ENCODE measurements around the gene ZSWIM5.
"Not testable (repeated sequence)": the region's sequence is repeated elsewhere in the genome, so short reads cannot be mapped to it uniquely, and the experiment has no call there.

ZSWIM5 gene

GRCh38 chr1:45094371-45094770, 112.0 kb downstream of the ZSWIM5 start:
- not testable (repeated sequence) for DNase-seq (ENCODE audit: low spot score)

GRCh38 chr1:45093334-45093733, 113.1 kb downstream of the ZSWIM5 start:
- DNase-seq (ENCODE audit: low spot score), result no peak

GRCh38 chr1:45089711-45090110, 116.7 kb downstream of the ZSWIM5 start:
- no peak for DNase-seq (ENCODE audit: low spot score)

GRCh38 chr1:45084562-45084961, 121.8 kb downstream of the ZSWIM5 start:
- no peak for DNase-seq (ENCODE audit: low spot score)

GRCh38 chr1:45079533-45079932, 126.9 kb downstream of the ZSWIM5 start:
- no peak for DNase-seq (ENCODE audit: low spot score)

- DNase-seq (ENCODE audit: low spot score), result not testable (repeated sequence)
These were observed 129.4 kb downstream of the ZSWIM5 start for GRCh38 chr1:45076959-45077358.

GRCh38 chr1:45071567-45071966, 134.8 kb downstream of the ZSWIM5 start:
- DNase-seq (ENCODE audit: low spot score), result no peak

- DNase-seq (ENCODE audit: low spot score), result no peak
These were observed 138.6 kb downstream of the ZSWIM5 start for GRCh38 chr1:45067806-45068205.

GRCh38 chr1:45065083-45065482, 141.3 kb downstream of the ZSWIM5 start:
- DNase-seq (ENCODE audit: low spot score), result no peak

GRCh38 chr1:45062463-45062862, 143.9 kb downstream of the ZSWIM5 start:
- DNase-seq (ENCODE audit: low spot score), result not testable (repeated sequence)

GRCh38 chr1:45059829-45060228, 146.6 kb downstream of the ZSWIM5 start:
- no peak for DNase-seq (ENCODE audit: low spot score)

GRCh38 chr1:45057542-45057941, 148.9 kb downstream of the ZSWIM5 start:
- no peak for DNase-seq (ENCODE audit: low spot score)

GRCh38 chr1:45051005-45051772, 155.2 kb downstream of the ZSWIM5 start:
- DNase-seq (ENCODE audit: low spot score), result peak; percentile 4

GRCh38 chr1:45047032-45047431, 159.4 kb downstream of the ZSWIM5 start:
- no peak for DNase-seq (ENCODE audit: low spot score)

- no peak for DNase-seq (ENCODE audit: low spot score)
These were observed 161.5 kb downstream of the ZSWIM5 start for GRCh38 chr1:45044916-45045315.

GRCh38 chr1:45043094-45043493, 163.3 kb downstream of the ZSWIM5 start:
- no peak for DNase-seq (ENCODE audit: low spot score)

GRCh38 chr1:45040297-45040696, 166.1 kb downstream of the ZSWIM5 start:
- no peak for DNase-seq (ENCODE audit: low spot score)

- DNase-seq (ENCODE audit: low spot score), result no peak
These were observed 167.6 kb downstream of the ZSWIM5 start for GRCh38 chr1:45038661-45039364.

- no peak for DNase-seq (ENCODE audit: low spot score)
These were observed 168.2 kb downstream of the ZSWIM5 start for GRCh38 chr1:45038240-45038639.

- no peak for DNase-seq (ENCODE audit: low spot score)
These were observed 168.9 kb downstream of the ZSWIM5 start for GRCh38 chr1:45037456-45037855.

- no peak for DNase-seq (ENCODE audit: low spot score)
These were observed 170.6 kb downstream of the ZSWIM5 start for GRCh38 chr1:45035631-45036301.

GRCh38 chr1:45033356-45033755, 173.0 kb downstream of the ZSWIM5 start:
- no peak for DNase-seq (ENCODE audit: low spot score)

- no peak for DNase-seq (ENCODE audit: low spot score)
These were observed 173.6 kb downstream of the ZSWIM5 start for GRCh38 chr1:45032837-45033236.

All from pons (tissue), 1 donor.